ENCODE results near the gene CHCT1. TPM values are rescaled to one million over a fixed set of nuclear protein-coding genes. Genes with fewer than 3 reads are reported as not detected.
"Not testable (repeated sequence)": the region's sequence is repeated elsewhere in the genome, so short reads cannot be mapped to it uniquely, and the experiment has no call there.

Gene CHCT1
- not detected in 2 replicates for total RNA-seq

- intact Hi-C loops (cut with micrococcal nuclease): loop anchor here (10.0 kb wide), 1 partner anchor 317 kb away; no protein-coding TSS in a partner anchor
Measured at GRCh38 chr17:60422162-60422665, at the start of gene CHCT1. Gene CHCT1 (plus strand): TSS chr17:60422489. CDS start chr17:60422593, 104 bp downstream.

- intact Hi-C loops (cut with micrococcal nuclease): no loop called here
Measured at GRCh38 chr17:60372790-60373483, 49.4 kb upstream of the CHCT1 start.

DNA sequence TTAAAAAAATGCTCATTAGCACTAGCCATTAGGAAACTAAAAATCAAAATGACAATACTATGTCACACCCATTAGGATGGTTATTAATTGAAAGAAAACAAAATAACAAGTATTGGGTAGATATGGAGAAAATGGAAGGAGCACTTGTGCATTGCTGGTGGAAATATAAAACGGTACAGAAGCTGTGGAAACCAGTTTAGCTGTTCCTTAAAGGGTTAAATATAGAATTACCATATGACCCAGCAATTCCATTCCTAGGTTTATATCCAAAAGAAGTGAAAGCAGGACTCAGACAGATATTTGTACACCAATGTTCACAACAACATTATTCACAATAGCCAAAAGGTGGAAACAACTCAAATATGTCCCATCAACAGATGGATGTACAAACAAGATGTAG, 44.1 kb upstream of the CHCT1 start:
- intact Hi-C loops (cut with micrococcal nuclease): not testable (repeated sequence)

- intact Hi-C loops (cut with micrococcal nuclease): not testable (repeated sequence)
Measured at GRCh38 chr17:60379461-60379860, 42.8 kb upstream of the CHCT1 start.

GRCh38 chr17:60381958-60382357, 40.3 kb upstream of the CHCT1 start:
- intact Hi-C loops (cut with micrococcal nuclease): no loop called here

DNA sequence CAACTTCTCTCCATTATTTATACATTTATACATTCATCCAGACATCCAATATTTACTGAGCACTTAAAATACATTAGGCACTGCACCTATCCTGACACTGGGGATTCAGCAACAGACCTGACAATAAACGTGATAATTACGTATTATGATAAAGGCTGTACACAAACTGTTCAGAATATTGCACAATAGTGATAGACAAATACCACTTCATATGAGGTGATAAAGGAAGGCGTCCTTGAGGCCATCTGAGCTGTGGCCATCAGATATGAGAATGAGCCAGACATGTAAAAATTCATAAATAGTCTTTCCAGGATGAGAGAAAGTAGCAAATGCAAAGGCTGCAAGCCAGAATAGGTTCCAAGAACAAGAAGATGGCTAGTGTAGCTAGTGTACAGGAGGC, 38.9 kb upstream of the CHCT1 start:
- intact Hi-C loops (cut with micrococcal nuclease): no loop called here

- intact Hi-C loops (cut with micrococcal nuclease): not testable (repeated sequence)
Measured at GRCh38 chr17:60384921-60385320, 37.4 kb upstream of the CHCT1 start.

DNA sequence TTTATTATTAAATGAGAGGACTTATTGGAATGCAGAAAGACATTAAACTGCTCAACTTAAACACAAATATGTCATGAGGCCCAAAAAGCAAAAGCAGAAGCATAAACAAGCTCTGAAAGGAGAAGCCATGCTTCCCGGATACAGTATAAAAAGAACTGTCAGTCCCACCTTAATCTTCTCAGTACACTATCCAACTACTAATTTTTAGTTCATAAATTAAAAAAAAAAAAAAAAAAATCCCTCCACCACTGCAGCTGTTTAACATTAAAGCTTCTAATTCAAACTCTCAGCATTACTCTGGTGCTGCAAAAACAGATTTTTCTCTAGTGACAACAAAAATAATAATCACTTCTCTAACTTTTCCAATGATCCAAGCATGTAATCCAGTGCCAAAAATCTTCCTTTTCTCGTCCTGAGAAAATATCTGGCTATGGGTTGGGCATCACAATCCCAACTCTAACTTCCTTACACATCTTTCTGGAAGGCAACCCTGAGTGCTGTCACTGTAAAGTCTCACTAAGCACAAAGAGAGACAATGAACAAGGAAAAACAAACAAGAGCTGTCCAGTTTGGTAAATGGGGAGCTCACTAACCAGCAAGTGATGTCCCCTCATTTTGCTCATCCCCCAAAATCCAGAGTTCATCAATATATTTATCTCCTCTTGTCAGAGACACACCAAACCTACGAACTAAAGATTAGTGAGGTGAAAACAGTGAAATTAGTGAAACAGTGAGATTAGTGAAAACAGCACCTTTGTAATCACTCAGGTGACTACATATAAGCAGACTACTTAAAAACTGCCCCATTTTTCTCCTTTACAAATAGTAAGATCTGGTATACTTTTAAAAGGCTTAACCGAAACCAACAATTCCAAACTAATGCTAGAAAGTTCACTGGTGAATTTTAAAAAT, 35.9 kb upstream of the CHCT1 start:
- intact Hi-C loops (cut with micrococcal nuclease): no loop called here

DNA sequence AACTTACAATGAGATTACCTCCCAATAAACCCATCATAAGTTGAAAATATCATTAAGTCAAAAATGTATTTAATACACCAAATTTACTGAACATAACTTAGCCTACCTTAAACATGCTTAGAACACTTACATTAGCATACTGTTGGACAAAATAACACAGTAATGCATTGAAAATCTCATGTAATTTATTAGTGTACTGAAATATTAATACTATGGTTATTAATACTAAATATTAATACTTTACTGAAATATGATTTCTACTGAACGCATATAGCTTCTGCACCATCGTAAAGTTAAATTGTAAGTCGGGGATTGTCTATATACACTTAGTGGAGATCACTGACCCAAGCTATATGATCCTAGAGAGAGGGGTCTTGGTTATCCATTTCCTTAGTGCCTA, 34.6 kb upstream of the CHCT1 start:
- intact Hi-C loops (cut with micrococcal nuclease): no loop called here

- intact Hi-C loops (cut with micrococcal nuclease): no loop called here
Measured at GRCh38 chr17:60388742-60389141, 33.5 kb upstream of the CHCT1 start.

DNA sequence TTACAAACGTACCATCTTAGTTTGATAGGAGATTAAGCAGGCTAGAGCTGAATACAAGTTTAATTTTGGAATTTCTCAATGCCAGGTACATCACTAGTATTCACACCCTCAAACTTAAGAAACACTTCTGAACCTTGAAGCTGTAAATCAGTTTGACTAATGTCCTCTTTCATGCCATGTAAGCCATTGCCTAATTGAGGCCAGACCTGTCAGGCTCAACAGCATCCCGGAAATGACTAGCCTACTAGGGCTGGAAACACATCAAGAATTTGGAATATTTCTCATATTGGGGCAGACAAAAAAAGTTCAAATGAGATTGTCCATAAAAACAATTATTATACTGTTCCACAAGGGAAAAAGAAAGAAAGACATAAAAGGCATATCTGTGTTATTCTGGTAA, 32.1 kb upstream of the CHCT1 start:
- intact Hi-C loops (cut with micrococcal nuclease): loop anchor here (5.0 kb wide), 1 partner anchor 33 kb away; no protein-coding TSS in a partner anchor

DNA sequence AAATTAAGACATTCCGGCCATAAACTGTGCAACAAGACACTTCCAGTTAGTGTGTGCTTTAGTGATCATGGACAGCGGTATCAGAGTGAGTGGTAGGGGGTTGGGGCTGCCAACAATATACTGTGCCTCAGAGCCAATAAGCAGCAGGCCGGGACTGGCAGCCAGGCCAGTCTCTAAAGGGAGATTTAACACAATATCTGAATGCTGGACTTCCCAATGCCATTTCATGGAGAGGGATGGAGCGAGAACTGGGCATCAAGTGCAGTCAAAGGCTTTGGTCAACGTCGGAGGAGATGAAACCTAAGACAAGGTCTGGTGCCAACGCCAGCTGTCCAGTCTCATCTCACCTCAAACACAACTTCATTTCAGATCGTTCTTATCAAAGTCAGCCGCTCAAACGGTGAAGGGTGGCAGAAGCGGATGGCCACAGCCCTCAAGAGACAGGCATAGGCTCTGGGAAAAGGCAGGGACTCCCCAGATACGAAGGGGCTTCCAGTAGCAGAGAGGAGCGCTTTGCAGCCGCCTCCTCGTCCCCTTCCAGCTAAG, 31.3 kb upstream of the CHCT1 start:
- intact Hi-C loops (cut with micrococcal nuclease): loop anchor here (5.0 kb wide), 1 partner anchor 34 kb away; no protein-coding TSS in a partner anchor

GRCh38 chr17:60391471-60392041, 30.7 kb upstream of the CHCT1 start:
- intact Hi-C loops (cut with micrococcal nuclease): loop anchor here (1.0 to 5.0 kb wide), 5 partner anchors 34 to 313 kb away; partner anchors contain the start of genes BCAS3, HEATR6 and PPM1D

GRCh38 chr17:60392042-60392844, 30.0 kb upstream of the CHCT1 start, which contains the start of gene USP32:
Gene USP32 (minus strand): TSS chr17:60392133. CDS start chr17:60391939, 194 bp downstream.
- intact Hi-C loops (cut with micrococcal nuclease): loop anchor here (1.0 to 5.0 kb wide), 5 partner anchors 35 to 314 kb away; partner anchors contain the start of genes BCAS3, HEATR6 and PPM1D

GRCh38 chr17:60392845-60393702, 29.2 kb upstream of the CHCT1 start:
- intact Hi-C loops (cut with micrococcal nuclease): loop anchor here (1.0 to 5.0 kb wide), 5 partner anchors 36 to 315 kb away; partner anchors contain the start of genes BCAS3, HEATR6 and PPM1D

DNA sequence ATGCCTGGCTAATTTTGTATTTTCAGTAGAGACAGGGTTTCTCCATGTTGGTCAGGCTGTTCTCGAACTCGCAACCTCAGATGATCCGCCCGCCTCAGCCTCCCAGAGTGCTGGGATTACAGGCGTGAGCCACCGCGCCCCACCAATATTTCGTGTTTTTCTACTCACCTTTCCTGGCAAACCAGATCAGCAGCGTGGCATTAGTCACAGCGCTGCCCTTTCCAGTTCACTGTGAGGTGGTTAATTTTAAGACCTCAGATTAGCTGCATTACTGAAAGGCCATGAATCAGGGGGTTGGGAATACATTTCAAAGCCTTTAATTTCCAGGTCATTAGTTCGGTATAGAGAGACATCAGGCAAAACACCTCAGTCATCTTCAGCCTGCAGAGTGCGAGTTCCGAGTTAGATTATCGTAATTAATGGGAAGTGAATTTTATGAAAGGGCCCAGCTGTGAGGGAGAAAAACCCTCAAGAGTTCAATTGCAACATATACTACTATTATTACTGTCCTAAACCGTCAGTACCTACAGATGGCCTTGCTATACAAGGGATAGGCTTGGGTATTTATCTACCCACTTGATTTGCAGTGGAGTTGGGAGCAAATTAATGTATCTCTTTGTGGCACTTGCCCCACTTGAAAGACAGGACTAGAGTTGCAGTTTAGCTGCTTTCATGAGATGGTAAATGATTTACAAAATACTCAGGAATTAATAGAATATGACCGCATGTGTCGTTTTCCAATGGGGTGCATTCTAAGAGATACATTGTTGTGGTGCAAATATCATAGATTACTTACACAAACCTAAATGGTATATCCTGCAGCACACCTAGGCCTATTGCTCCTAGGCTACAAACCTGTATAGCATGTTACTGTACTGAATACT, 28.2 kb upstream of the CHCT1 start:
- intact Hi-C loops (cut with micrococcal nuclease): loop anchor here (5.0 kb wide), 1 partner anchor 37 kb away; no protein-coding TSS in a partner anchor

GRCh38 chr17:60395508-60396065, 26.7 kb upstream of the CHCT1 start:
- intact Hi-C loops (cut with micrococcal nuclease): no loop called here

- intact Hi-C loops (cut with micrococcal nuclease): no loop called here
Measured at GRCh38 chr17:60396412-60396811, 25.9 kb upstream of the CHCT1 start.
